WERI-Rb-1 (cell line): ENCODE data around the gene CBX1.

ENCODE experiments used
- DNase-seq: peaks from one replicate; pipeline ENCODE4 v3.0.0-alpha.2; 2020
- H3K27ac ChIP-seq: fragments of 250-450 bp; sonication (Bioruptor Pico); 2 replicates; pipeline ENCODE4 v1.5.1; 2020; ENCODE audit warnings: mild to moderate bottlenecking, moderate library complexity
- H3K27me3 ChIP-seq: fragments of 250-450 bp; sonication (Bioruptor Pico); 2 replicates; pipeline ENCODE4 v1.5.1; 2021; ENCODE audit warnings: mild to moderate bottlenecking, low read depth, moderate library complexity; ENCODE audit not compliant: insufficient read depth, severe bottlenecking
- H3K36me3 ChIP-seq: fragments of 250-450 bp; sonication (Bioruptor Pico); 2 replicates; pipeline ENCODE4 v1.5.1; 2020; ENCODE audit warnings: mild to moderate bottlenecking, moderate library complexity
- H3K4me3 ChIP-seq: 2 replicates; pipeline ENCODE4 v1.5.1; 2011; ENCODE audit warnings: low read depth, mild to moderate bottlenecking, control low read depth, low read length
- H3K9me3 ChIP-seq: fragments of 250-450 bp; sonication (Bioruptor Pico); 2 replicates; pipeline ENCODE4 v1.5.1; 2021; ENCODE audit warnings: mild to moderate bottlenecking, moderate library complexity; ENCODE audit not compliant: severe bottlenecking
- CTCF ChIP-seq: IDR thresholded peaks from 2 replicates; pipeline ENCODE4 v1.5.1; 2011; ENCODE audit warnings: low read depth, mild to moderate bottlenecking, control low read depth, inconsistent platforms, low read length

The CBX1 gene

GRCh38 chr17:48144976-48145798 lies 43.9 kb upstream of the CBX1 start:
- no peak overlapping the region; the same call in 1 of the 2 replicates for H3K4me3 ChIP-seq
- no peaks in the 10 kb centered on the region for H3K36me3 ChIP-seq
- 0 out of 2 replicates have a peak, but pooled peaks have one; percentile 22 for TF ChIP-seq CTCF
- DNase-seq, result peak; percentile 89
- H3K9me3 ChIP-seq, result no peaks in the 10 kb centered on the region
- peak overlapping the region; percentile 70 for H3K27ac ChIP-seq
- H3K27me3 ChIP-seq, result no peaks in the 10 kb centered on the region

GRCh38 chr17:48144231-48144630 lies 43.0 kb upstream of the CBX1 start:
- H3K9me3 ChIP-seq, result no peaks in the 10 kb centered on the region
- peak overlapping the region; percentile 70 for H3K27ac ChIP-seq
- no peak for DNase-seq
- TF ChIP-seq CTCF, result no peak
- no peak overlapping the region for H3K4me3 ChIP-seq
- no peaks in the 10 kb centered on the region for H3K36me3 ChIP-seq
- H3K27me3 ChIP-seq, result no peaks in the 10 kb centered on the region

- H3K27ac ChIP-seq, result peak overlapping the region; percentile 70
- TF ChIP-seq CTCF, result peak; percentile 19; the same call in 1 of the 2 replicates
- peak; percentile 39 for DNase-seq
- no peaks in the 10 kb centered on the region for H3K27me3 ChIP-seq
- H3K36me3 ChIP-seq, result no peaks in the 10 kb centered on the region
- H3K9me3 ChIP-seq, result no peaks in the 10 kb centered on the region
- H3K4me3 ChIP-seq, result peak overlapping the region; percentile 7
Observed at GRCh38 chr17:48143629-48144028, 42.4 kb upstream of the CBX1 start.

GRCh38 chr17:48139944-48140343 lies 38.7 kb upstream of the CBX1 start:
- Histone ChIP-seq H3K4me3 (no peak overlapping the region), H3K27ac (no peak overlapping the region), H3K9me3 (no peaks in the 10 kb centered on the region), H3K27me3 (no peaks in the 10 kb centered on the region), H3K36me3 (no peaks in the 10 kb centered on the region)
- no peak for DNase-seq
- no peak for TF ChIP-seq CTCF

- no peak for TF ChIP-seq CTCF
- peak; percentile 55 for DNase-seq
- H3K36me3 ChIP-seq, result no peaks in the 10 kb centered on the region
Observed at GRCh38 chr17:48137656-48138055, 36.4 kb upstream of the CBX1 start.

More at GRCh38 chr17:48137656-48138055, 36.4 kb upstream of the CBX1 start:
- H3K9me3 ChIP-seq, result no peaks in the 10 kb centered on the region
- H3K27ac ChIP-seq, result peak overlapping the region; percentile 75
- H3K27me3 ChIP-seq, result no peaks in the 10 kb centered on the region
- H3K4me3 ChIP-seq, result peak overlapping the region; percentile 26
